Nephron progenitor cell (in vitro differentiated cells): ENCODE results near the gene GATAD2B.
A peak's percentile ranks its signal among the peaks of the same experiment; 100 is the strongest.

Experiments
- DNase-seq: peaks from one replicate; pipeline ENCODE4 v3.0.0; 2021
- H3K27ac Mint-ChIP-seq: 2 replicates; pipeline ENCODE4 v1.8.0; 2021; ENCODE audit warnings: mild to moderate bottlenecking, moderate library complexity, mixed read lengths
- H3K27me3 Mint-ChIP-seq: 2 replicates; pipeline ENCODE4 v1.8.0; 2021; ENCODE audit warnings: mild to moderate bottlenecking, low read depth, mixed read lengths; ENCODE audit not compliant: poor library complexity
- H3K36me3 Mint-ChIP-seq: 2 replicates; pipeline ENCODE4 v1.8.0; 2021; ENCODE audit warnings: low read depth, mixed read lengths
- H3K4me1 Mint-ChIP-seq: 2 replicates; pipeline ENCODE4 v1.8.0; 2021; ENCODE audit warnings: mixed read lengths
- H3K4me3 Mint-ChIP-seq: 2 replicates; pipeline ENCODE4 v1.8.0; 2021; ENCODE audit warnings: mild to moderate bottlenecking, moderate library complexity, mixed read lengths
- H3K9me3 Mint-ChIP-seq: 2 replicates; pipeline ENCODE4 v1.8.0; 2021; ENCODE audit warnings: mild to moderate bottlenecking, moderate library complexity, mixed read lengths
- TF ChIP-seq, protein P1 (sequence below): fragments of 200-600 bp; sonication (generic); IDR thresholded peaks from 2 replicates; pipeline ENCODE4 v1.5.0; 2021; ENCODE audit warnings: antibody characterized with exemption

Gene GATAD2B

DNA sequence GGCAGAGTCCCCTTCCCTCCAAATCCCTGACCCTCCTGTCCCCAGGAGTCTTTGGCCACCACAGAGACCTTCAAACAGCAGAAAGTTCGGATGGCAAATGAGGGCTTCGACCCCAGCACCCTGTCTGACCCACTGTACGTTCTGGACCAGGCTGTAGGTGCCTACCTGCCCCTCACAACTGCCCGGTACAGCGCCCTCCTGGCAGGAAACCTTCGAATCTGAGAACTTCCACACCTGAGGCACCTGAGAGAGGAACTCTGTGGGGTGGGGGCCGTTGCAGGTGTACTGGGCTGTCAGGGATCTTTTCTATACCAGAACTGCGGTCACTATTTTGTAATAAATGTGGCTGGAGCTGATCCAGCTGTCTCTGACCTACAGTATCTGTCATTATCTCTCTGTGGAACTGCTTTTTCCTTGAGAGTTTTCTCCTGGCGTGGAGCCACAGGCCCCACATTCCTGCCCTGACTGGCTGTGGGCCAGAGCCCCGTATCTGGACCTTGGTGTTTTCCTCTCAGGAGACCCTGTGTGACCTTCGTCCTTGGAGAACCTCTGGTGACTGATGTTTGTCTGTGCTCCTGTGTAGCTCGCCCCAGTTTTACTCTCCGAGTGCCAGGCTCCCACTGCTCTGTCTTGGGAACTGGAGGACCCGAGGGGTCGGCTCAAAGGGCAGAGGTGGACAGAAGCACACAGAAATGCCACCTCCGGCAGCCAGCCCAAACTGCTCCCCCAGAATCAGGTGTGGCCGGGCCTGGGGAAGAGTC, 142.8 kb downstream of the GATAD2B start:
- Mint-ChIP-seq H3K27ac (peak overlapping the region; percentile 88), H3K36me3 (no peaks in the 10 kb centered on the region)
- TF ChIP-seq, protein P1, sequence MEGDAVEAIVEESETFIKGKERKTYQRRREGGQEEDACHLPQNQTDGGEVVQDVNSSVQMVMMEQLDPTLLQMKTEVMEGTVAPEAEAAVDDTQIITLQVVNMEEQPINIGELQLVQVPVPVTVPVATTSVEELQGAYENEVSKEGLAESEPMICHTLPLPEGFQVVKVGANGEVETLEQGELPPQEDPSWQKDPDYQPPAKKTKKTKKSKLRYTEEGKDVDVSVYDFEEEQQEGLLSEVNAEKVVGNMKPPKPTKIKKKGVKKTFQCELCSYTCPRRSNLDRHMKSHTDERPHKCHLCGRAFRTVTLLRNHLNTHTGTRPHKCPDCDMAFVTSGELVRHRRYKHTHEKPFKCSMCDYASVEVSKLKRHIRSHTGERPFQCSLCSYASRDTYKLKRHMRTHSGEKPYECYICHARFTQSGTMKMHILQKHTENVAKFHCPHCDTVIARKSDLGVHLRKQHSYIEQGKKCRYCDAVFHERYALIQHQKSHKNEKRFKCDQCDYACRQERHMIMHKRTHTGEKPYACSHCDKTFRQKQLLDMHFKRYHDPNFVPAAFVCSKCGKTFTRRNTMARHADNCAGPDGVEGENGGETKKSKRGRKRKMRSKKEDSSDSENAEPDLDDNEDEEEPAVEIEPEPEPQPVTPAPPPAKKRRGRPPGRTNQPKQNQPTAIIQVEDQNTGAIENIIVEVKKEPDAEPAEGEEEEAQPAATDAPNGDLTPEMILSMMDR, result no peak

DNA sequence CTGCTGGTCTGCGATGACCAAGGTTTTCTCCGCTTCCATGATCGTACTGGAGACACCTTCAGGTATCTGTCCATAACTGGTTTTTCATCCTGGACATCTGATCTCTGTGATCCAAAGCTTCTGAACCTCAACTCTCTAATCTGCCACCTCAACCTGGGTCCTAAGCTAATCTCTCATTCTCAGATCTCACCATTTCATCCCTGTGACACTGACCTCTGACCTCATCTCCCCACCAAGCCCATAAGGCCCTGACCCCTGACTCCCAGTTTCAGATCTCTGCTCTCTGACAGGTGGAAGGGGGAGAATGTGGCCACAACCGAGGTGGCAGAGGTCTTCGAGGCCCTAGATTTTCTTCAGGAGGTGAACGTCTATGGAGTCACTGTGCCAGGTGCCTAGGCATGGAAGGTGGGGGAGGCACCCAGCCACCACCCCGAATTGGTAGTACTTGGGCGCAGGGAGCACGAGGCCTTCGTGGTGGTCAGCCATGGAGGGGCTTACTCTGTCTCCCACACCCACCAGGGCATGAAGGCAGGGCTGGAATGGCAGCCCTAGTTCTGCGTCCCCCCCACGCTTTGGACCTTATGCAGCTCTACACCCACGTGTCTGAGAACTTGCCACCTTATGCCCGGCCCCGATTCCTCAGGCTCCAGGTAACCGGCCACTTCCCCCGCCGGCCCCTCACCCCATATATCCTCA, 143.8 kb downstream of the GATAD2B start:
- peak overlapping the region; percentile 62 for H3K27ac Mint-ChIP-seq
- peaks cover 7% of the 10 kb centered on the region for H3K36me3 Mint-ChIP-seq
- no peaks in the 10 kb centered on the region for H3K27me3 Mint-ChIP-seq
- TF ChIP-seq, protein P1, result no peak
- H3K4me3 Mint-ChIP-seq, result no peak overlapping the region
- no peak for DNase-seq
- H3K4me1 Mint-ChIP-seq, result peaks cover 51% of the 10 kb centered on the region
- H3K9me3 Mint-ChIP-seq, result no peaks in the 10 kb centered on the region

More for the DNA sequence above, 142.8 kb downstream of the GATAD2B start:
- DNase-seq, result no peak
- H3K4me3 Mint-ChIP-seq, result no peak overlapping the region
- H3K4me1 Mint-ChIP-seq, result peaks cover 42% of the 10 kb centered on the region
- H3K27me3 Mint-ChIP-seq, result no peaks in the 10 kb centered on the region
- H3K9me3 Mint-ChIP-seq, result no peaks in the 10 kb centered on the region

DNA sequence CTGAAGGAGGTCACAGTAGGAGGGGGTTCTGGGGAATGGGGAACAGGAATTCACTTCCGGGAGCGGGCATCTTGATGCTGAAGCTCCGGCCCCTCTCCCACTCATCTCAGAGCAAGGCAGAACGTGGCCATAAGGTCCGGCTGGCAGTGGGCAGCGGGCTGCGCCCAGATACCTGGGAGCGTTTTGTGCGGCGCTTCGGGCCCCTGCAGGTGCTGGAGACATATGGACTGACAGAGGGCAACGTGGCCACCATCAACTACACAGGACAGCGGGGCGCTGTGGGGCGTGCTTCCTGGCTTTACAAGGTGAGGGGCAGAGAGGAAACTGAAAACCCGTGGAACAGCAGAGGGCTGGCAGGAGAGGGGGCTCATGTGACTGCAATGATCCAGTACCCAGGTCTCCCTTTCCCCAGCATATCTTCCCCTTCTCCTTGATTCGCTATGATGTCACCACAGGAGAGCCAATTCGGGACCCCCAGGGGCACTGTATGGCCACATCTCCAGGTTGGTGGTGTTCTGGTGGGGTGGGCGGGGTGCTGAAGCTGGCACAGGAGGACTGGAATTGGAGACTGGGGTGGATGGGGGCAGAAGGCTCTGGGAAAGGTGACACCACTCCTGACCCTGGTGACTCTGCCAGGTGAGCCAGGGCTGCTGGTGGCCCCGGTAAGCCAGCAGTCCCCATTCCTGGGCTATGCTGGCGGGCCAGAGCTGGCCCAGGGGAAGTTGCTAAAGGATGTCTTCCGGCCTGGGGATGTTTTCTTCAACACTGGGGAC, 144.5 kb downstream of the GATAD2B start:
- no peaks in the 10 kb centered on the region for H3K27me3 Mint-ChIP-seq
- peaks cover 12% of the 10 kb centered on the region for H3K36me3 Mint-ChIP-seq
- no peak for DNase-seq
- H3K4me3 Mint-ChIP-seq, result no peak overlapping the region
- peaks cover 52% of the 10 kb centered on the region for H3K4me1 Mint-ChIP-seq
- no peaks in the 10 kb centered on the region for H3K9me3 Mint-ChIP-seq
- H3K27ac Mint-ChIP-seq, result peak overlapping the region; percentile 62
- TF ChIP-seq, protein P1, result no peak

DNA sequence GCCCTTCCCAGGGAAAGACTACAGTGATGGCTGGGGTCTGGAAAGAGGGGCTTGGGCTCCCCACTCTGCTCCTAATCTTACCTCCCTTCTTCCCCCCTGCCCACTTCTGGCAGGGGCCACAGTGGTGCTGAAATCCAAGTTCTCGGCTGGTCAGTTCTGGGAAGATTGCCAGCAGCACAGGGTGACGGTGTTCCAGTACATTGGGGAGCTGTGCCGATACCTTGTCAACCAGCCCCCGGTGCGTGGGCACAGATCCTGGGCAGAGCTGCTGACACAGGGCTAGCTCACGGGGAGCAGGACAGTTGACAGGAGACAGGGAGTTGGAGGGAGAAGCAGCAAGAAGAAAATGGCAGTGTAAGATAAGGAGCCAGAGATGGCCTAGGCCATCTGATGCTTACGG, 145.1 kb downstream of the GATAD2B start:
- H3K36me3 Mint-ChIP-seq, result peaks cover 16% of the 10 kb centered on the region
- peaks cover 47% of the 10 kb centered on the region for H3K4me1 Mint-ChIP-seq
- TF ChIP-seq, protein P1, result no peak
- no peaks in the 10 kb centered on the region for H3K27me3 Mint-ChIP-seq
- no peak for DNase-seq
- peak overlapping the region; percentile 58 for H3K4me3 Mint-ChIP-seq
- H3K9me3 Mint-ChIP-seq, result no peaks in the 10 kb centered on the region
- H3K27ac Mint-ChIP-seq, result no peak overlapping the region

DNA sequence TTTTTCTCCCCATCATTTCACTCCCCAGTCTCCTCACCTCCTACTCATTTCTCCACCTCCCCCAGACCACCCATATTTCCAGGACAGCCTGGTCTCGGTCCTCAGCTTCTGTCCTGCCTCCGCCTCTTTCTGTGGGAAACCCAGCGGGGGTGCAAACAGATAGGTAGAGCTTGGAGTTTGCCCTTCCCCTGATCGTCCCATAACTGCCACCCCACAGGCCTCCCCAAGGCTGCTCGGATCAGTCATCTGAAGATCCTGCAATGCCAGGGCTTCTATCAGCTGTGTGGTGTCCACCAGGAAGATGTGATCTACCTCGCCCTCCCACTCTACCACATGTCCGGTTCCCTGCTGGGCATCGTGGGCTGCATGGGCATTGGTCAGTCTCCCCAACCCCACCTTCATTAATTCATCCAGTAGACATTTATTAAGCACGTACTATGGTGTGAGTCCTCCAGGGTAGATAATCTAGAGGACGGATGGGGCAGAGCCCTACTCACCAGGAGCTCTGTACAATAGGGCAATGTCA, 145.9 kb downstream of the GATAD2B start:
- no peaks in the 10 kb centered on the region for H3K9me3 Mint-ChIP-seq
- TF ChIP-seq, protein P1, result no peak
- no peak for DNase-seq
- peak overlapping the region; percentile 58 for H3K4me3 Mint-ChIP-seq
- no peaks in the 10 kb centered on the region for H3K27me3 Mint-ChIP-seq
- H3K27ac Mint-ChIP-seq, result peak overlapping the region; percentile 31
- H3K36me3 Mint-ChIP-seq, result peaks cover 22% of the 10 kb centered on the region
- H3K4me1 Mint-ChIP-seq, result peaks cover 47% of the 10 kb centered on the region
